Natural killer cell treated with Interleukin-12 subunit alpha and Interleukin-12 subunit beta and Interleukin-15 and Interleukin-18, amount 100 ng/mL, for 72 hours (primary cell): Measurements from ENCODE around the gene LILRA5. TPM values are rescaled to one million over a fixed set of nuclear protein-coding genes. Genes with fewer than 3 reads are reported as not detected.
"Not testable (repeated sequence)": the region's sequence is repeated elsewhere in the genome, so short reads cannot be mapped to it uniquely, and the experiment has no call there.

Source experiments
- ATAC-seq, 2 donors: fragments of 150-1000 bp; cut with Tn5 transposase in 1 of 2; sonication (Bioruptor Pico), chemical (Tn5 transposase) in 1 of 2; 2 replicates each; pipeline ENCODE4 v1.10.0; 2021
- DNase-seq: peaks from one replicate; pipeline ENCODE4 v3.0.0; 2022; ENCODE audit warnings: low spot score
- H3K27ac Mint-ChIP-seq, 2 donors: 1 replicate in 1 of 2; 2 replicates in 1 of 2; pipeline ENCODE4 v1.8.0; 2022; ENCODE audit warnings: mixed read lengths in 2 of 2, mild to moderate bottlenecking in 1 of 2, moderate library complexity in 1 of 2
- H3K27me3 Mint-ChIP-seq, 2 donors: 1 replicate in 1 of 2; 2 replicates in 1 of 2; pipeline ENCODE4 v1.8.0; 2022; ENCODE audit warnings: mixed read lengths in 2 of 2
- H3K36me3 Mint-ChIP-seq: one replicate; pipeline ENCODE4 v1.8.0; 2022; ENCODE audit warnings: mixed read lengths
- H3K4me1 Mint-ChIP-seq, 2 donors: 1 replicate in 1 of 2; 2 replicates in 1 of 2; pipeline ENCODE4 v1.8.0; 2022; ENCODE audit warnings: low read depth in 2 of 2, mixed read lengths in 2 of 2, mild to moderate bottlenecking in 1 of 2
- H3K4me3 Mint-ChIP-seq: one replicate; pipeline ENCODE4 v1.8.0; 2022; ENCODE audit warnings: mixed read lengths
- H3K9me3 Mint-ChIP-seq: 2 replicates; pipeline ENCODE4 v1.8.0; 2022; ENCODE audit warnings: mixed read lengths
- total RNA-seq, 2 donors: library from RNA; stranded (reverse); gene quantifications; one replicate each; pipeline ENCODE4 v1.2.3, GENCODE V29; 2022

The LILRA5 gene
- total RNA-seq, 2 donors from 2014 or later = not detected

DNA sequence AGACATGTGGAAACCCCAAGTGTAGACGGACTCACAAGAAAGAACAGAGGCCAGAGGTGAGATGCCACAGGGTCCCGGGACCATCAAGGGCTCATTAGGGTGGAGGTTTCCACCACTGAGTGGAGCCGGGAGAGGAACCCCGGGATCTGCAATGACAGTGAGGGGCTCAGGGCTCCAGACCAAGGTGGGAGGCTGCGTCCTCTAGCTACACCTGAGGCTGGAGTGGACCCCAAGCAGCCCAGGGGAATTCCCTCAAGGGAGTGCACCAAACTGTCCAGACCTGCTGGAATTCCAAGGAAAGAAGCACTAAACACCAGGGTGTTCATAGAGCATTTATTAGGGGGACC lies 31.3 kb downstream of the LILRA5 start:
- not testable (repeated sequence) for H3K27ac Mint-ChIP-seq, H3K4me3 Mint-ChIP-seq, ATAC-seq, DNase-seq, H3K36me3 Mint-ChIP-seq, H3K9me3 Mint-ChIP-seq
- Mint-ChIP-seq H3K27me3 (peaks cover 8 to 15% of the 10 kb centered on the region in 2 donors), H3K4me1 (peaks cover 6 to 11% of the 10 kb centered on the region in 2 donors)

DNA sequence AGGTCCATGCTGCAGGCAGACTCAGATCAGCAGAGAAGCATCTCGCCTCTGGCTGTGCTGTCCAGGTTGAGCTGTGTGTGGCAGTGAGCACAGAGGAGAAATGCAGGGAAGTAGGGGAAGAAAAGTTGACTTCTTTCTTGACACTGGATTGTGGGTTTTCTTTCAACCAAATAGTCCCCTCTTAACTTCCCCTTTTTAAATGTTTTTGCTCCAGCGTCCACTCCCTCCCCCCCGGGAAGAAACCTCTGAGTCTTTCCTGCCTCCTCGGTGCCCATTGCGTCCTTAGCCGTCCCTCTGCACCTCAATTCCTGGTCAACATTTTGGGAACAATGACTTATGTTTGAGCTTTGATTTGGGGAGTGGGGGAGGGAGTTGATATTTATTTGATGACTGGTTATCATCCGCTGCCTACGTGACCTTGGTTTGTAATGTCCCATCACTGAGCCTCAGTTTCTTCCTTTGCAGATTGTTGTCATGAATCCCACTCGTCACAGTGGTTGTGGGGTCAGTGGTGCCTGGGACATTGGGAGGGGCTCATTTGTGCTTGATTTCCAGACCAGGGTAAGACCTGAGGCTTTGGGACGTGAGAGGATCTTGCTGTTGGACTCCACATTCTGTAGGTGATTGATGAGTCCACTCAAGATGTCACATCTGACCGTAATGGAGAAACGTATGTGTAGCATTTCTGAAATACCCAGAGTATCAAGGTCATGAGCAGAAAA lies 31.8 kb downstream of the LILRA5 start, which contains the start of gene LILRB2:
Gene LILRB2 (minus strand): TSS at position 104 of the 722 bp plus-strand sequence. CDS start 614 bp downstream, outside the sequence.
- Mint-ChIP-seq H3K4me3 (peak within 1 kb of the TSS; percentile 36), H3K9me3 (no peaks in the 10 kb centered on the region), H3K27me3 (peaks cover 8 to 15% of the 10 kb centered on the region in 2 donors), H3K36me3 (no peaks in the 10 kb centered on the region), H3K27ac (peak within 1 kb of the TSS in 1 of 2 donors; percentile 23), H3K4me1 (peaks cover 6 to 9% of the 10 kb centered on the region in 2 donors)
- ATAC-seq = no peak
- no peak for DNase-seq

GRCh38 chr19:54280441-54280840 lies 32.5 kb downstream of the LILRA5 start:
- not testable (repeated sequence) for H3K9me3 Mint-ChIP-seq, H3K36me3 Mint-ChIP-seq, ATAC-seq, H3K4me1 Mint-ChIP-seq, DNase-seq
- peaks cover 8 to 17% of the 10 kb centered on the region in 2 donors for H3K27me3 Mint-ChIP-seq
- peak overlapping the region; percentile 36 for H3K4me3 Mint-ChIP-seq
- H3K27ac Mint-ChIP-seq = peak overlapping the region in 1 of 2 donors; percentile 23

DNA sequence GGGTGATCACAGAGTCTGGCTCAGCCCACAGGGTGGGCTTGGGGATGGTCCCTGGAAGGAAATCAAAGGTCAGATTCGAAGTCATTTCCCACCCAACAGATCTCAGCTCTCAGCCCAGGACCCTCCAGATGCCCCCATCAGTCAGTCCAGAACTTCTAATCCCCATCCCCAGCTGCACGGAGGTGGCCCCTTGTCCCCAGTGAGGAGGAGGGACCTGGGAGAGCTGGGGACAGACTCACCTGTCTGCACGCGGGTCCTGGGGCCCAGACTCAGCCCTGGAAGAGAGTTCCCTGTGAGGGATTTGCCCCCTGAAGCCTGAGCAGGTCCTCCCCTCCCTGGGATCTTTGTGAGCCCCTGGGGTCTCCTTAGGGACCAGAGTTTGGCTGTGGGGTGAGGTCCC lies 32.9 kb downstream of the LILRA5 start:
- H3K27me3 Mint-ChIP-seq = peaks cover 8 to 19% of the 10 kb centered on the region in 2 donors
- ATAC-seq, H3K36me3 Mint-ChIP-seq, H3K9me3 Mint-ChIP-seq, H3K4me3 Mint-ChIP-seq, H3K4me1 Mint-ChIP-seq, DNase-seq, H3K27ac Mint-ChIP-seq: not testable (repeated sequence)

GRCh38 chr19:54279406-54279962 lies 33.5 kb downstream of the LILRA5 start:
- no peak overlapping the region for H3K4me3 Mint-ChIP-seq
- H3K27me3 Mint-ChIP-seq = peaks cover 8 to 19% of the 10 kb centered on the region in 2 donors
- ATAC-seq = no peak
- DNase-seq = no peak
- peaks cover 0 to 2% of the 10 kb centered on the region in 2 donors for H3K4me1 Mint-ChIP-seq
- no peaks in the 10 kb centered on the region for H3K36me3 Mint-ChIP-seq
- H3K9me3 Mint-ChIP-seq = no peaks in the 10 kb centered on the region
- no peak overlapping the region for H3K27ac Mint-ChIP-seq

DNA sequence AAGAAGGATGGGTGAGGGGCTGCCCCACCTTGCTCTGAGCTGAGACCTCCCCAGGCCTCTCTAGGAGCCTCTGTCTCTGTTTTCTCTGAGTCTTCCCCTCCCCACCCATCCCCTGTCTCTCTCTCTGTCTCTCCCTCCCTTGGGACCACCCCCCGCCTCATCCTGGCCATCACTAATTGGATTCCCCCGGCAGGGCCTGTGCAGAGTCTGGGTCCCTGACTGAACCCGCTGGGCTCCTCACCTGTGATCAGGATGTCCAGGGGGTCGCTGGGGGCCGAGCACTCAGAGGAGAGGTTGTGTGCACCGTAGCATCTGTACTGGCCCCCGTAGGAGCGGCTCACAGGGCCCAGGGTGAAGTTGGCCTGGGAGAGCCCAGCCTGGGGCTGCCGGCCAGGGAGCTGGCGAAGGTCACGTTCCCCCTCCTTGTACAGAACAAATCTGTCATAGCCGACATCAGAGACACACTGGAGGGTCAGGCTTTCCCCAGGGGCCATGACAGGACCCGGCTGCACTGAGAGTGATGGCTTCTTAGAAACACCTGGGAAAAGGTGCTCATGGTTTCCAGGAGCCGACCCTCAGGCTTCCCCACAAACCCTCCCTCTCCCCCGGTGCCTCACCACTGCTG lies 34.3 kb downstream of the LILRA5 start:
- H3K27ac Mint-ChIP-seq, H3K9me3 Mint-ChIP-seq, H3K4me3 Mint-ChIP-seq, ATAC-seq, DNase-seq, H3K4me1 Mint-ChIP-seq, H3K36me3 Mint-ChIP-seq: not testable (repeated sequence)
- peaks cover 16 to 25% of the 10 kb centered on the region in 2 donors for H3K27me3 Mint-ChIP-seq

DNA sequence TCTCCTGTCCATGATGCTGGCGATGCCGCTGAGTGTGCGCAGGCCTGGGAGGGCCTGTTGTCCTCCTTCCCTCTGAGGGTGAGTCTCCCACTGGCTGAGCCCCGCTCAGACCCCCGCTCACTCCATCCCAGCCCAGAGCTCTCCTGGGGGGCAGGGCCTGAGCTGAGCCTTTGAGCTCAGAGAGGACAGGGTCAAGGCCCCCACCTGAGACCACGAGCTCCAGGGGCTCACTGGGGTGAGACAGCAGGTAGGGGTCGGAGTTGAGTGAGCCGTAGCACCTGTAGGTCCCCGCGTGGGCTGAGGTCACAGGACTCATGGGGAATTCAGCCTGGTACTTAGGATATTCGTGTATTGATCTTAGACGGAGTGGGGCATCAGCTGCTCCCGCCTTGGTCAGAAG lies 34.9 kb downstream of the LILRA5 start:
- H3K4me1 Mint-ChIP-seq = not testable (repeated sequence)
- peaks cover 19 to 27% of the 10 kb centered on the region in 2 donors for H3K27me3 Mint-ChIP-seq

GRCh38 chr19:54277111-54277615 lies 35.8 kb downstream of the LILRA5 start:
- not testable (repeated sequence) for H3K4me1 Mint-ChIP-seq, H3K9me3 Mint-ChIP-seq, H3K36me3 Mint-ChIP-seq, H3K27ac Mint-ChIP-seq, ATAC-seq, H3K4me3 Mint-ChIP-seq, DNase-seq
- H3K27me3 Mint-ChIP-seq = peaks cover 20 to 25% of the 10 kb centered on the region in 2 donors

More for the DNA sequence above, 34.9 kb downstream of the LILRA5 start:
- not testable (repeated sequence) for H3K9me3 Mint-ChIP-seq, ATAC-seq, H3K27ac Mint-ChIP-seq, H3K36me3 Mint-ChIP-seq, DNase-seq, H3K4me3 Mint-ChIP-seq

- Mint-ChIP-seq H3K36me3 (no peaks in the 10 kb centered on the region), H3K27me3 (peaks cover 17 to 21% of the 10 kb centered on the region in 2 donors), H3K4me1 (no peaks in the 10 kb centered on the region), H3K27ac (no peak overlapping the region), H3K9me3 (no peaks in the 10 kb centered on the region), H3K4me3 (no peak overlapping the region)
- DNase-seq = no peak
- no peak for ATAC-seq
These were observed 37.0 kb downstream of the LILRA5 start for GRCh38 chr19:54275951-54276350.

DNA sequence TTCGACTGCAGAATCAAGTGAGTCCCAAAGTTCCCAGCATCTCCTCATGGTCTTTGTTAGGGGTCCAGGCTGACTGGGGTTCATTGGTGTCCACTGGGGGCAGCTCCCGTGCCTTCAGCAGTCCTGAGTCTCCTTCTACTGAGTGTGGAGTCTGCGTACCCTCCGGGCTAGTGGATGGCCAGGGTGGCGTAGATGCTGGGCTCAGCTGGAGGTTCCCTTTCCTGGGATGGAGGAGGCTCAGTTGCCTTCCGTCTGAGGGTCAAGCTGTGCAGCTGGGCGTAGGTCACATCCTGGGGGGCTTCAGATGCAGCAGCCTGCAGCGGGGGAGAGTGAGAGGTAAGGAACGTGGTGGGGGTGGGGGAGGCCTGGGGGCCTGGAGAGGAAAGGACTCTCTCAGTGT lies 38.5 kb downstream of the LILRA5 start:
- ATAC-seq, H3K9me3 Mint-ChIP-seq, H3K36me3 Mint-ChIP-seq, H3K27ac Mint-ChIP-seq, DNase-seq, H3K4me3 Mint-ChIP-seq, H3K4me1 Mint-ChIP-seq: not testable (repeated sequence)
- H3K27me3 Mint-ChIP-seq = peaks cover 19 to 24% of the 10 kb centered on the region in 2 donors

DNA sequence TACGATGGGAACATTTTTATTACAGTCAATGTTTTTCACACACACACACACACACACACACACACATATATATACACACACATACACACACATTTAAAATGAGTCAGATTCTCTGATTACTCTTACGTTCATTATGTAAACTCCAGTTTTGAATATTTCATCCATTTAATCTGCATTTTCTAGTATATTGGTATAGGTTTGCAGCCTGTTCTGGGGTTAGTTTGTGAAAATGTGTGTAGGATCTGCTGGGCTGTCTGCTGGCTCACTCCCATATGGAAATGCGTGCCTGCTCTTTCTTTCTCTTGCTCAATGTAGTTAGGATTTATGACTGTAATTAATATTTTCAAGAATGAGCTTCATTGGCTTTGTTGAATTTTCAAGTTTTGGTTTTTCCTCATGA lies 39.1 kb downstream of the LILRA5 start:
- H3K27me3 Mint-ChIP-seq = peaks cover 20 to 24% of the 10 kb centered on the region in 2 donors
- no peak overlapping the region for H3K4me3 Mint-ChIP-seq
- H3K27ac Mint-ChIP-seq = no peak overlapping the region
- H3K4me1 Mint-ChIP-seq = no peaks in the 10 kb centered on the region
- no peaks in the 10 kb centered on the region for H3K36me3 Mint-ChIP-seq
- DNase-seq (no peak), ATAC-seq (no peak)
- no peaks in the 10 kb centered on the region for H3K9me3 Mint-ChIP-seq

GRCh38 chr19:54272181-54272580 lies 40.8 kb downstream of the LILRA5 start:
- H3K36me3 Mint-ChIP-seq, DNase-seq, H3K27ac Mint-ChIP-seq, ATAC-seq, H3K4me3 Mint-ChIP-seq, H3K4me1 Mint-ChIP-seq, H3K9me3 Mint-ChIP-seq: not testable (repeated sequence)
- peaks cover 27 to 31% of the 10 kb centered on the region in 2 donors for H3K27me3 Mint-ChIP-seq

GRCh38 chr19:54271587-54271986 lies 41.4 kb downstream of the LILRA5 start:
- not testable (repeated sequence) for ATAC-seq, DNase-seq, H3K9me3 Mint-ChIP-seq, H3K4me3 Mint-ChIP-seq, H3K36me3 Mint-ChIP-seq, H3K4me1 Mint-ChIP-seq, H3K27ac Mint-ChIP-seq
- peaks cover 27 to 31% of the 10 kb centered on the region in 2 donors for H3K27me3 Mint-ChIP-seq

DNA sequence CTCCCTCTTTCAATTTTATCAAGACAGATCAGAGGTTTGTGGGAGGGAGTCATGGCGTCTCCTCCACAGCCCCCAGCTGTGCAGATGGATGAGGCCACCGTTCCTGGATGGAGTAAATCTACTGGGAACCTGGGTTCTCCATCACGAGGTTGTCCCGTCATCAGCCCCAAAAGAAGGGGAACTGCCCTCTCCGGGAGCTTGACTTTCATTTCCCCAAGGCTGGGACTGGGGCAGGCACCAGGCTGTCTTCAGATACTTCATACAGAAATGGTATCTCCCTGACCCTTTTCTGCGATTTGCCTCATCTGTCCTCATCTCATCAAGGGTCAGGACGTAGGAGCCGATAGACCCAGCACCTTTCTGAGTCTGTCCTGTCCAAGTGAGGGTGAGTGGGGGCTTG lies 41.9 kb downstream of the LILRA5 start:
- H3K27me3 Mint-ChIP-seq = peaks cover 27 to 31% of the 10 kb centered on the region in 2 donors
- H3K27ac Mint-ChIP-seq = no peak overlapping the region
- no peak for ATAC-seq
- no peaks in the 10 kb centered on the region for H3K36me3 Mint-ChIP-seq
- no peak overlapping the region for H3K4me3 Mint-ChIP-seq
- DNase-seq = no peak
- H3K4me1 Mint-ChIP-seq = no peaks in the 10 kb centered on the region
- no peaks in the 10 kb centered on the region for H3K9me3 Mint-ChIP-seq
